LNCaP clone FGC (cell line): ENCODE measurements around the gene GCK.
"Not testable (repeated sequence)": the region's sequence is repeated elsewhere in the genome, so short reads cannot be mapped to it uniquely, and the experiment has no call there.

Experiments
- DNase-seq: peaks from one replicate; pipeline ENCODE4 v3.0.0-alpha.2; 2011; ENCODE audit warnings: low read depth
- H3K4me3 ChIP-seq: 2 replicates; pipeline ENCODE4 v1.5.1; 2011; ENCODE audit warnings: mild to moderate bottlenecking, low read depth, low read length, control low read depth
- CTCF ChIP-seq: IDR thresholded peaks from 2 replicates; pipeline ENCODE4 v1.5.1; 2012; ENCODE audit warnings: mild to moderate bottlenecking; ENCODE audit not compliant: control insufficient read depth, insufficient read depth; ENCODE audit errors: extremely low read depth

The GCK gene

GRCh38 chr7:44173911-44174693, 15.1 kb downstream of the GCK start:
- DNase-seq: no peak
- no peak for TF ChIP-seq CTCF
- no peak overlapping the region for H3K4me3 ChIP-seq

DNA sequence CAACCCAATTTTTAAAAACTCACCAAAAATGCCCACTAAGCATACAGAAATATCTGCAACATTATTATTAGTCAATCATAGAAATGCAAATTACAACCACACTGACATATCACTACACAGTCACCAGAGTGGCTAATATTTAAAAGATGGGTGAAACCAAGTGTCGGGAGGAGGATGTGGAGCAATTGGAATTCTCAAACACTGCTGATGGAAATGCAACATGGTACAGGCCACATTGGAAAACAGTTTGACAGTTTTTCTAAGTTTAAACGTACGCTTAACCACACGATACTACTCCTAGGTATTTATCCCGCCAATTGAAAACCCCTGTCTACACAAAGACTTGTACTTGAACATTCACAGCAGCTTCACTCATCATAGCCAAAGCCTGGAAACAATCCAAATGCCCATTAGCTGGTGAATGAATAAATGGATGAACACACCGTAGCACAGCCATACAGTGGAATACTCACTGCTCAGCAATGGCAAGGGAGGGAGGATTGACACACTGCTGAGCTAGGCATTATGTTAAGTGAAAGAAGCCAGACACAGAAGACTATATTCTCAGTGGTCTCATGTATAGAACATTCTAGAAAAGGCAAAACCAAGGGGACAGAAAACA, 16.3 kb downstream of the GCK start:
- no peak for TF ChIP-seq CTCF
- no peak overlapping the region for H3K4me3 ChIP-seq
- no peak for DNase-seq

- no peak for DNase-seq
- no peak for TF ChIP-seq CTCF
- no peak overlapping the region for H3K4me3 ChIP-seq
Measured at GRCh38 chr7:44172352-44172751, 16.9 kb downstream of the GCK start.

DNA sequence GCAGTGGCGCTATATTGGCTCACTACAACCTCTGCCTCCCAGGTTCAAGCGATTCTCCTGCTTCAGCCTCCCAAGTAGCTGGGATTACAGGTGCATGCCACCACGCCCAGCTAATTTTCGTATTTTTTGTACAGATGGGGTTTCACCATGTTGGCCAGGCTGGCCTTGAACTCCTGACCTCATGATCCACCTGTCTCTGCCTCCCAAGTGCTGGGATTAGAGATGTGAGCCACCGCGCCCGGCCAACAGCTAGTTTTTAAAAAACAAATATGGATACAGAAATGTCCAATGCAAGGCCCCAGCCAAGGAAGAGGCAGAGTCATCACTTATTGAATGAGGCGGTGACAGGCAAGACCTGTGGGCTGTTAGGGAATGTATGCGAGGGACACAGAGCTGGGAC, 17.3 kb downstream of the GCK start:
- H3K4me3 ChIP-seq, DNase-seq: not testable (repeated sequence)

DNA sequence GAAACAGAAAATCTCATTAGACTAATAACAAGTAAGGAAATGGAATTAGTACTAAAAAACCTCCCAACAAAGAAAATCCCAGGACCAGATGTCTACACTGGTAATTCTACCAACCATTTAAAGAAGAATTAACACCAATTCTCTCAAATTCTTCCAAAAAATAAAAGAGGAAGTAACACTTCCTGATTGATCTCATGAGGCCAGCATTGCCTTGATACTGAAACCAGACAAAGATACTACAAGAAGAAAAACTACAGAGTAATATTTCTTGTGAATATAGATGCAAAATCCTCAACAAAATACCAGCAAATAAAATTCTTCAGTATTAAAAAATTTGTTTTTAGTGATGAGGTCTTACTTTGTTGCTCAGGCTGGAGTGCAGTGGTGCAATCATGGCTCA, 21.3 kb downstream of the GCK start:
- H3K4me3 ChIP-seq: no peak overlapping the region
- DNase-seq: no peak

GRCh38 chr7:44163591-44163990, 25.6 kb downstream of the GCK start:
- DNase-seq: no peak
- no peak for TF ChIP-seq CTCF
- H3K4me3 ChIP-seq: no peak overlapping the region

More for the DNA sequence above, 21.3 kb downstream of the GCK start:
- no peak for TF ChIP-seq CTCF

DNA sequence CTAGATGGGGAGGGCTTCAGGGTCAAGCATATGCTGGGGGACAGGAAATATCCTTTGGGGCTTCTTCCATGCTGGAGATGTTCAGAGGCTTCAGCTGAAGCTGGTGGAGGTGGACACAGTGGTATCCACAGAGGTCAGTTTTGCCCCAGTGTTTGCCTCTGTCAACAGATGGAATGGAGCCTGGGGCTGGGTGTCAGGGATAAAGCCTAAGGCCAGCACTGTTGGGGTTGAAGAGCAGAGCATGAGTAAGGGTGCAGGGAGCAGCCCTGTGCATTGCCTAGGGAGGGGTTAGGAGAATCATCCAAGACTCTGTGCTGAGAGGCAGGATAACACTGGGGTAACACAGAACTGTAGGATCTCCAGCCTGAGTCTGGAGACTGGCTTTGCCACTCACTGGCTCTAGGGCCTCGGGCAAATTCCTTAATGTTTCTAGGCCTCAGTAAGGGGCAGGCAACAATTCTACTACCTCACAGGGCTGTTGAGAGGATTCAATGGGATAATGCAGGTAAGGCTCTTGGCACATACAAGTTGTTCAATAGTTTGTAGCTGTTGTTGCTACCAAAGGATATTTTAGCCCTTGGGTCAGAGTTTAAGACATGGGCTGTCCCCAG, 26.3 kb downstream of the GCK start:
- H3K4me3 ChIP-seq: no peak overlapping the region
- no peak for TF ChIP-seq CTCF
- no peak for DNase-seq
